Transverse colon (tissue), 4 donors: ENCODE results near the gene FUNDC2. TPM values are rescaled to one million over a fixed set of nuclear protein-coding genes. Genes with fewer than 3 reads are reported as not detected.
A peak's percentile ranks its signal among the peaks of the same experiment; 100 is the strongest.

Source experiments
- DNase-seq: peaks from one replicate; pipeline ENCODE4 v3.0.0-alpha.2; 2019
- H3K27ac ChIP-seq, 4 donors: fragments of 200-600 bp; sonication (generic); 2 replicates each; pipeline ENCODE4 v1.5.1; 2016 to 2018; ENCODE audit warnings: inconsistent platforms in 4 of 4
- H3K27me3 ChIP-seq: fragments of 200-600 bp; sonication (generic); 2 replicates; pipeline ENCODE4 v1.5.1; 2017; ENCODE audit warnings: inconsistent platforms
- H3K36me3 ChIP-seq, 4 donors: fragments of 200-600 bp; sonication (generic); 2 replicates each; pipeline ENCODE4 v1.5.1; 2017 to 2019; ENCODE audit warnings: inconsistent platforms in 4 of 4
- H3K4me1 ChIP-seq, 4 donors: fragments of 200-600 bp; sonication (generic); 2 replicates each; pipeline ENCODE4 v1.5.1; 2017 to 2020; ENCODE audit warnings: inconsistent platforms in 4 of 4
- H3K4me3 ChIP-seq, 4 donors: fragments of 200-600 bp; sonication (generic); 1 replicate in 1 of 4; 2 replicates in 3 of 4; pipeline versions ENCODE4 v1.5.1 to v1.6.1; 2017 to 2019; ENCODE audit warnings: inconsistent platforms in 4 of 4
- H3K9me3 ChIP-seq, 2 donors: fragments of 200-600 bp; sonication (generic); 2 replicates each; pipeline ENCODE4 v1.5.1; 2017 to 2019; ENCODE audit warnings: inconsistent platforms in 2 of 2
- CTCF ChIP-seq, 5 experiments: fragments of 200-600 bp in 3 of 5; fragments of 450-650 bp in 2 of 5; sonication (generic) in 3 of 5; IDR thresholded peaks; 1 replicate in 2 of 5; 2 replicates in 3 of 5; pipeline ENCODE4 v1.5.1; 2016 to 2017; ENCODE audit warnings: antibody characterized with exemption in 5 of 5, inconsistent platforms in 3 of 5, mild to moderate bottlenecking in 2 of 5, moderate library complexity in 1 of 5
- EP300 ChIP-seq: sonication (generic); formaldehyde crosslinking; IDR thresholded peaks from one replicate; pipeline ENCODE4 v1.6.1; 2017; ENCODE audit warnings: antibody characterized with exemption, low read depth
- POLR2A ChIP-seq: fragments of 450-650 bp; IDR thresholded peaks from one replicate; pipeline ENCODE4 v1.6.1; 2016; ENCODE audit warnings: antibody characterized with exemption, mild to moderate bottlenecking, moderate library complexity
- POLR2AphosphoS5 ChIP-seq, 3 donors: sonication (generic); formaldehyde crosslinking; IDR thresholded peaks; one replicate each; pipeline ENCODE4 v1.6.1; 2016; ENCODE audit warnings: antibody characterized with exemption in 3 of 3
- WGBS, 2 donors: methylation state at CpG; one replicate each; pipeline ENCODE4 v1.1.5; 2018; ENCODE audit warnings: low coverage in 1 of 2; 5-methylcytosine and 5-hydroxymethylcytosine counted together
- in situ Hi-C, 4 donors: fragments of 200-750 bp; cut with MboI; loops; one replicate each; pipeline versions ENCODE4 v1.15.0 to v1.15.1; 2017; ENCODE audit warnings: low sequenced_read_pairs in 3 of 4, low pct_ligation_motif_present in 1 of 4, low pct_unique_long_range_greater_than_20kb in 1 of 4
- intact Hi-C: fragments of 100-400 bp; cut with DNase I; formaldehyde crosslinking; loops from one replicate; pipeline ENCODE4 v1.15.1; 2023; ENCODE audit warnings: low total_unique reads
- total RNA-seq, 4 donors: library from RNA; depleted of rRNA; stranded (reverse); fragments of >200 nt; gene quantifications; one replicate each; pipeline ENCODE4 v1.1.0, GENCODE V29; 2016

Gene FUNDC2
- total RNA-seq, 4 donors from 2014 or later: 7.8 to 42.9 (median 32.9) TPM

- Histone ChIP-seq H3K36me3 (no peaks in the 10 kb centered on the region), H3K27ac (peak overlapping the region in 3 of 4 donors; percentile 53 to 68 (median 53)), H3K27me3 (no peaks in the 10 kb centered on the region), H3K4me1 (peaks cover 0 to 10% (median 3%) of the 10 kb centered on the region in 4 donors), H3K9me3 (no peaks in the 10 kb centered on the region), H3K4me3 (no peak overlapping the region)
- in situ Hi-C loops (no loop called here), intact Hi-C loops (no loop called here)
- 67% methylated on average over 1 of the region's 1 CpG; no CpG with 5 or more reads in 1 of the 2 donors for WGBS, 2 donors
- no peak for TF ChIP-seq EP300
- TF ChIP-seq POLR2A: no peak
- no peak for TF ChIP-seq CTCF (IDR thresholded peaks at IDR 0.05)
- no peak for TF ChIP-seq POLR2AphosphoS5 (IDR thresholded peaks at IDR 0.05)
- DNase-seq: no peak
Measured at GRCh38 chrX:155056471-155056870, 29.8 kb downstream of the FUNDC2 start.

GRCh38 chrX:155056877-155057792 lies 30.5 kb downstream of the FUNDC2 start:
- no peaks in the 10 kb centered on the region for H3K9me3 ChIP-seq
- peak; percentile 73 for DNase-seq
- H3K4me3 ChIP-seq: peak overlapping the region in 1 of 4 donors; percentile 26
- peaks cover 0 to 10% (median 3%) of the 10 kb centered on the region in 4 donors for H3K4me1 ChIP-seq
- TF ChIP-seq POLR2A (no peak), EP300 (no peak), POLR2AphosphoS5 (IDR thresholded peaks at IDR 0.05) (peak in 2 of 3 donors; percentile 9 to 28), CTCF (IDR thresholded peaks at IDR 0.05) (peak; percentile 65 to 73 (median 71))
- H3K27me3 ChIP-seq: no peaks in the 10 kb centered on the region
- peak overlapping the region; percentile 53 to 68 (median 55) for H3K27ac ChIP-seq
- no peaks in the 10 kb centered on the region for H3K36me3 ChIP-seq
- in situ Hi-C loops (no loop called here), intact Hi-C loops (no loop called here)
- 33% methylated on average over 25 of the region's 25 CpGs; no CpG with 5 or more reads in 1 of the 2 donors for WGBS, 2 donors

- H3K9me3 ChIP-seq: no peaks in the 10 kb centered on the region
- no peak overlapping the region for H3K27ac ChIP-seq
- 82 to 100% methylated on average over 1 to 4 of the region's 4 CpGs for WGBS, 2 donors
- TF ChIP-seq CTCF (IDR thresholded peaks at IDR 0.05) (no peak), EP300 (no peak), POLR2AphosphoS5 (IDR thresholded peaks at IDR 0.05) (no peak), POLR2A (no peak)
- in situ Hi-C loops (loop anchor here in 2 of 4 donors (10.0 kb wide), 1 partner anchor 77 kb away; no protein-coding TSS in a partner anchor), intact Hi-C loops (no loop called here)
- no peak for DNase-seq
- H3K36me3 ChIP-seq: no peaks in the 10 kb centered on the region
- no peaks in the 10 kb centered on the region for H3K27me3 ChIP-seq
- H3K4me1 ChIP-seq: peaks cover 0 to 7% (median 3%) of the 10 kb centered on the region in 4 donors
- H3K4me3 ChIP-seq: no peak overlapping the region
Measured at GRCh38 chrX:155061760-155062159, 35.1 kb downstream of the FUNDC2 start.

- 88% methylated on average over 8 of the region's 8 CpGs; no CpG with 5 or more reads in 1 of the 2 donors for WGBS, 2 donors
- H3K27ac ChIP-seq: no peak overlapping the region
- H3K27me3 ChIP-seq: no peaks in the 10 kb centered on the region
- H3K9me3 ChIP-seq: no peaks in the 10 kb centered on the region
- TF ChIP-seq EP300 (no peak), CTCF (IDR thresholded peaks at IDR 0.05) (no peak), POLR2A (no peak), POLR2AphosphoS5 (IDR thresholded peaks at IDR 0.05) (no peak)
- DNase-seq: no peak
- H3K4me3 ChIP-seq: no peak overlapping the region
- intact Hi-C loops (no loop called here), in situ Hi-C loops (loop anchor here in 2 of 4 donors (10.0 kb wide), 1 partner anchor 80 kb away; no protein-coding TSS in a partner anchor)
- H3K36me3 ChIP-seq: no peaks in the 10 kb centered on the region
- H3K4me1 ChIP-seq: peaks cover 0 to 16% (median 0%) of the 10 kb centered on the region in 4 donors
Measured at GRCh38 chrX:155065035-155065734, 38.5 kb downstream of the FUNDC2 start.
